IMR-90 (cell line): Measurements from ENCODE around the gene MSANTD1. TPM values are rescaled to one million over a fixed set of nuclear protein-coding genes. Genes with fewer than 3 reads are reported as not detected.
A peak's percentile ranks its signal among the peaks of the same experiment; 100 is the strongest.

Source experiments
- ATAC-seq: fragments of 200-7000 bp; cut with Tn5 transposase; 2 replicates; pipeline ENCODE4 v1.9.1; 2020; ENCODE audit warnings: low read depth, mild to moderate bottlenecking, moderate library complexity
- BruUV-seq: library from RNA; stranded (reverse); fragments of 400-500 nt; replicated peaks from 2 replicates; lab custom pipeline; 2021; lab: Mats Ljungman, UMichigan
- CTCF ChIA-PET: fragments of 300-600 bp; formaldehyde crosslinking; extraction: SDS; loops from one replicate; lab custom pipeline; 2021; ENCODE audit warnings: antibody characterized with exemption; lab: Yijun Ruan, JAX
- POLR2A ChIA-PET: fragments of 300-600 bp; sonication (Branson Sonifier 250); formaldehyde crosslinking; loops from one replicate; lab custom pipeline; 2022; ENCODE audit warnings: antibody characterized with exemption; ENCODE audit not compliant: unreplicated experiment; lab: Charles Lee
- DNase-seq: peaks from one replicate; pipeline ENCODE4 v3.0.0; 2013
- H2AFZ ChIP-seq: replicated peaks from 2 replicates; pipeline ENCODE3; 2013; ENCODE audit warnings: low read length, mild to moderate bottlenecking; ENCODE audit not compliant: poor library complexity
- H2AK5ac ChIP-seq: 2 replicates; pipeline ENCODE4 v1.6.1; 2013; ENCODE audit warnings: low read depth, low read length, inconsistent platforms
- H2AK9ac ChIP-seq: replicated peaks from 2 replicates; pipeline ENCODE3; 2013; ENCODE audit warnings: mild to moderate bottlenecking, low read depth, low read length, moderate library complexity; ENCODE audit not compliant: poor library complexity
- H2BK120ac ChIP-seq: 2 replicates; pipeline ENCODE4 v1.6.1; 2013; ENCODE audit warnings: low read depth, low read length, inconsistent platforms
- H2BK15ac ChIP-seq: 3 replicates; pipeline ENCODE4 v1.6.1; 2013; ENCODE audit warnings: low read depth, low read length, inconsistent platforms
- H2BK20ac ChIP-seq: 2 replicates; pipeline ENCODE4 v1.6.1; 2013; ENCODE audit warnings: low read depth, mild to moderate bottlenecking, inconsistent platforms, low read length, moderate library complexity
- H2BK5ac ChIP-seq: 2 replicates; pipeline ENCODE4 v1.6.1; 2013; ENCODE audit warnings: mild to moderate bottlenecking, low read depth, low read length, inconsistent platforms; ENCODE audit not compliant: poor library complexity, severe bottlenecking
- H3K14ac ChIP-seq: replicated peaks from 2 replicates; pipeline ENCODE4 v1.6.1; 2013; ENCODE audit warnings: low read depth, low read length, inconsistent platforms
- H3K18ac ChIP-seq: 2 replicates; pipeline ENCODE4 v1.6.1; 2013; ENCODE audit warnings: low read depth, low read length, control low read depth
- H3K23ac ChIP-seq: 2 replicates; pipeline ENCODE4 v1.6.1; 2013; ENCODE audit warnings: low read depth, low read length, inconsistent platforms
- H3K27ac ChIP-seq: 2 replicates; pipeline ENCODE4 v1.5.1; 2013; ENCODE audit warnings: mild to moderate bottlenecking, control low read depth, low read length; ENCODE audit not compliant: insufficient read depth
- H3K27me3 ChIP-seq: 2 replicates; pipeline ENCODE4 v1.6.1; 2013; ENCODE audit warnings: low read length; ENCODE audit not compliant: control insufficient read depth, insufficient read depth
- H3K36me3 ChIP-seq: 2 replicates; pipeline ENCODE4 v1.6.1; 2013; ENCODE audit warnings: low read length, mixed read lengths; ENCODE audit not compliant: control insufficient read depth, insufficient read depth
- H3K4ac ChIP-seq: 2 replicates; pipeline ENCODE4 v1.6.1; 2013; ENCODE audit warnings: low read depth, low read length, inconsistent platforms
- H3K4me1 ChIP-seq: 2 replicates; pipeline ENCODE4 v1.6.1; 2013; ENCODE audit warnings: low read length, mixed read lengths; ENCODE audit not compliant: control insufficient read depth, insufficient read depth
- H3K4me2 ChIP-seq: 2 replicates; pipeline ENCODE4 v1.6.1; 2013; ENCODE audit warnings: low read depth, mild to moderate bottlenecking, control low read depth, low read length, moderate library complexity
- H3K4me3 ChIP-seq: 2 replicates; pipeline ENCODE4 v1.5.1; 2013; ENCODE audit warnings: low read depth, mild to moderate bottlenecking, control low read depth, low read length, moderate library complexity; ENCODE audit not compliant: insufficient read depth
- H3K56ac ChIP-seq: 2 replicates; pipeline ENCODE4 v1.6.1; 2013; ENCODE audit warnings: low read length, inconsistent platforms; ENCODE audit not compliant: insufficient read depth; ENCODE audit errors: extremely low read depth
- H3K79me1 ChIP-seq, 2 experiments: 2 replicates each; pipeline ENCODE4 v1.6.1; 2013; ENCODE audit warnings: low read length in 2 of 2, inconsistent platforms in 1 of 2, low read depth in 1 of 2
- H3K9ac ChIP-seq: 2 replicates; pipeline ENCODE4 v1.6.1; 2013; ENCODE audit warnings: low read depth, low read length, control low read depth
- H3K9me1 ChIP-seq: 2 replicates; pipeline ENCODE4 v1.6.1; 2013; ENCODE audit warnings: low read length, inconsistent platforms; ENCODE audit not compliant: insufficient read depth
- H3K9me3 ChIP-seq: 2 replicates; pipeline ENCODE4 v1.6.1; 2013; ENCODE audit warnings: low read length; ENCODE audit not compliant: control insufficient read depth, insufficient read depth
- H4K20me1 ChIP-seq: 2 replicates; pipeline ENCODE4 v1.6.1; 2013; ENCODE audit warnings: low read length, inconsistent platforms; ENCODE audit not compliant: insufficient read depth
- H4K5ac ChIP-seq: 2 replicates; pipeline ENCODE4 v1.6.1; 2013; ENCODE audit warnings: mild to moderate bottlenecking, low read depth, low read length, control low read depth
- H4K8ac ChIP-seq, 2 experiments: 2 replicates each; pipeline ENCODE4 v1.6.1; 2013; ENCODE audit warnings: low read depth in 2 of 2, low read length in 2 of 2, control low read depth in 1 of 2, inconsistent platforms in 1 of 2
- H4K91ac ChIP-seq: 2 replicates; pipeline ENCODE4 v1.6.1; 2013; ENCODE audit warnings: low read depth, low read length, inconsistent platforms; ENCODE audit not compliant: insufficient read depth
- FOS ChIP-seq: fragments of 150-350 bp; IDR thresholded peaks from 2 replicates; pipeline ENCODE4 v1.6.1; 2016; ENCODE audit warnings: low read depth, low read length
- WGBS, 2 experiments: methylation state at CpG; one replicate each; pipeline versions ENCODE4 v1.1.5 to v1.1.7; 2013; ENCODE audit warnings: missing lambda C conversion rate in 2 of 2; ENCODE audit not compliant: insufficient read length in 1 of 2; ENCODE audit errors: extremely low coverage in 2 of 2; 5-methylcytosine and 5-hydroxymethylcytosine counted together
- dilution Hi-C: fragments of 300-500 bp; cut with HindIII; formaldehyde crosslinking; loops from one replicate; pipeline ENCODE4 v1.14.3; 2018; ENCODE audit warnings: low sequenced_read_pairs; ENCODE audit not compliant: unreplicated experiment
- in situ Hi-C: fragments of 300-500 bp; cut with MboI; formaldehyde crosslinking; loops from 3 replicates; pipeline ENCODE4 v1.14.3; 2019; ENCODE audit warnings: low sequenced_read_pairs, inconsistent platforms, mixed read lengths
- intact Hi-C: fragments of 100-400 bp; cut with micrococcal nuclease; formaldehyde crosslinking; loops from 2 replicates; pipeline ENCODE4 v1.10.0; 2022
- polyA plus RNA-seq, 3 experiments: library from polyadenylated mRNA; depleted of rRNA; stranded (reverse); fragments of >200 nt; gene quantifications; 2 replicates each; pipeline ENCODE4 v1.2.3, GENCODE V29; 2012; ENCODE audit warnings: low replicate concordance in 1 of 3
- total RNA-seq: library from RNA; depleted of rRNA; stranded (reverse); fragments of >200 nt; gene quantifications from 2 replicates; pipeline ENCODE4 v1.2.3, GENCODE V29; 2012

MSANTD1 gene
- total and polyA plus RNA-seq, 2 of the 4 experiments (the other 2 are of a cell fraction), result under 0.01 to 0.07 TPM

DNA sequence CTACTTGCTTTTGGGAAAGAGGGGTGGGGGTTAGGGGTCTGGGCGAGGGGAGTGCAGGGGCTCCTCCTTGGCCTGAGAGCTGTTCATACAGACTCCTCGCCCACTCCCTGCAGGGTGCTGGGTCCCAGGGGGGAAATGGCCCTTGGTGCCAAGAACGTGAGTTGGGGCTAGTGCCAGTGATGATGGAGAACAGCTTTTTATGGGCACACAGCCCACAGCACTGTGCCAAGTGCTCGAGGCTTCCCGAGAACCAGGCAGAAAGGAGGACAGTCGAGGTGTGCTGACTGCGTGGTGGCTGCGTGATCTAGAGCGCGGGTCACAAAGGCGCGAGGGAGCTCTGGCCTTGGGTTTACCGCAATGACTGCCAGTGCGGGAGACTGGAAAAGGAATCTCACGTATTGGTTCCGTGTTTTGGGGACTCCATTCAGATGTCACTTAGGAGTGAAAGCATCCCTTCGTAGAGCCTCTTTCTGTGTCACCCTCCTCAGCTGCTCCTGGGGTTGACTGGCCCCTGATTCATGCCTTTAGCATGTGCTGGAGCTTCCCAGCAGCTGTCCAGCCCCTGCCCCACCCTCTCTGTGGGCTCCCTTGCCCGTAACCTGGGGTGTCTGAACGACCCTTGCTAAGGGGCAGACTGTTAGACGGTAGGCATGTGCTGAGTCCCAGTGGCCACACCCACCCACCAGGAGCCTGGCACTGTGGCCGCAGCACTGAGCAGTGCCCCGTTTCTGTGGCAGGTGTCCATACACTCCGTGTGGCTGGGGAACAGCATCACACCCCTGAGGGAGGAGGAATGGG, 20.9 kb upstream of the MSANTD1 start:
- Histone ChIP-seq H2AFZ (no peak overlapping the region), H3K79me1 (peaks cover 0 to 9% of the 10 kb centered on the region in 2 experiments; a peak in 1 of 4 replicates), H2BK20ac (no peak overlapping the region), H3K27me3 (no peaks in the 10 kb centered on the region), H2BK5ac (no peak overlapping the region), H4K8ac (no peak overlapping the region), H3K56ac (no peak overlapping the region), H2BK15ac (no peak overlapping the region), H3K9me1 (peaks cover 11% of the 10 kb centered on the region), H2AK9ac (no peak overlapping the region), H3K36me3 (peaks cover 60% of the 10 kb centered on the region), H3K4me2 (no peak overlapping the region), H3K9me3 (no peaks in the 10 kb centered on the region), H3K4me3 (no peak overlapping the region), H2BK120ac (no peak overlapping the region), H3K9ac (no peak overlapping the region), H4K5ac (no peak overlapping the region), H3K4me1 (peaks cover 3% of the 10 kb centered on the region), H4K20me1 (peaks cover 3% of the 10 kb centered on the region; the same call in 1 of the 2 replicates), H3K27ac (no peak overlapping the region), H2AK5ac (no peak overlapping the region), H3K18ac (no peak overlapping the region), H3K4ac (no peak overlapping the region), H4K91ac (no peak overlapping the region), H3K23ac (no peak overlapping the region), H3K14ac (no peak overlapping the region)
- in situ Hi-C loops, result no loop called here
- dilution Hi-C loops, result no loop called here
- intact Hi-C loops, result no loop called here
- TF ChIP-seq FOS, result no peak
- peak; percentile 46; the same call in 1 of the 2 replicates for ATAC-seq
- CTCF ChIA-PET, result no interaction called here
- no TSS peak for BruUV-seq
- DNase-seq, result peak; percentile 21
- 94% methylated on average over 7 of the region's 23 CpGs; no CpG with 5 or more reads in 1 of the 2 experiments for WGBS, 2 experiments
- POLR2A ChIA-PET, result no interaction called here
